HFFc6 (cell line): ENCODE results near the gene AP4E1. TPM values are rescaled to one million over a fixed set of nuclear protein-coding genes. Genes with fewer than 3 reads are reported as not detected.
"Not testable (repeated sequence)": the region's sequence is repeated elsewhere in the genome, so short reads cannot be mapped to it uniquely, and the experiment has no call there.

Experiments used
- DNase-seq: peaks from one replicate; pipeline ENCODE4 v3.0.0-alpha.2; 2018
- H3K27ac Mint-ChIP-seq: 2 replicates; pipeline ENCODE4 v1.8.0; 2020; ENCODE audit warnings: mild to moderate bottlenecking, mixed read lengths
- H3K27me3 Mint-ChIP-seq: 2 replicates; pipeline ENCODE4 v1.8.0; 2021; ENCODE audit warnings: mild to moderate bottlenecking, moderate library complexity, mixed read lengths; ENCODE audit not compliant: insufficient read depth
- H3K36me3 Mint-ChIP-seq: 2 replicates; pipeline ENCODE4 v1.8.0; 2021; ENCODE audit warnings: low read depth, mixed read lengths
- H3K4me1 Mint-ChIP-seq: 2 replicates; pipeline ENCODE4 v1.8.0; 2020; ENCODE audit warnings: low read depth, mixed read lengths
- H3K4me3 Mint-ChIP-seq: 2 replicates; pipeline ENCODE4 v1.8.0; 2020; ENCODE audit warnings: mild to moderate bottlenecking, moderate library complexity, mixed read lengths
- H3K9me3 Mint-ChIP-seq: 2 replicates; pipeline ENCODE4 v1.8.0; 2020; ENCODE audit warnings: mild to moderate bottlenecking, mixed read lengths
- CTCF ChIP-seq: fragments of 200-600 bp; sonication (generic); IDR thresholded peaks from 2 replicates; pipeline ENCODE4 v1.5.0; 2021; ENCODE audit warnings: antibody characterized with exemption, mild to moderate bottlenecking
- total RNA-seq, 6 experiments: library from RNA; stranded (reverse); fragmentation: NEBNext Ultra II Directional; extraction: Animal tissue kit (Norgen Biotek cat#: 25700); gene quantifications; 2 replicates in 1 of 6; 3 replicates in 5 of 6; pipeline ENCODE4 v1.2.3, GENCODE V29; 2021

AP4E1 gene
- total RNA-seq, 6 experiments from 2014 or later, result 14.3 to 17.5 (median 16.2) TPM

DNA sequence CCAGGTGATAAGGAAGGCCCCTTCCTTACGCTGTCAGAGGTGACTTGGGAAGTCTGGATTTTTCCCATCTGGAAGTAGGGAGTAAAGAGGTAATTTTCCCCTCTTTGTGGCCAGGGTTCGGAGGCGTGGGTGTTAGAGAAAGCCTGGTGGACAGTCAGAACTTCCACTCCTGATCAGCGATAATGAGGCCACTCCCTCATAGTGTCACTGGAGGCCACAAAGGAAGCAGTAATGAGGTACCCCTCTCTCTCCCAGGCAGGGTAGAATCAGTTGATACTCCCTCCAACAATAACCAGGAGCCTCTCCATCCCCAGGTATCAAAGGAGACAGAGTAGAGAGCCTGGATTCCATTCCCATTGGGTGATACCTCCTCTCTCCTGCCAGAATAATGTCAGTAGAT is 30.0 kb downstream of the AP4E1 start:
- H3K27me3 Mint-ChIP-seq, result no peaks in the 10 kb centered on the region
- H3K36me3 Mint-ChIP-seq, result peaks cover 20% of the 10 kb centered on the region
- peaks cover 21% of the 10 kb centered on the region for H3K4me1 Mint-ChIP-seq
- no peak for DNase-seq
- no peak for TF ChIP-seq CTCF
- H3K9me3 Mint-ChIP-seq, result no peaks in the 10 kb centered on the region
- H3K27ac Mint-ChIP-seq, result no peak overlapping the region
- no peak overlapping the region for H3K4me3 Mint-ChIP-seq

DNA sequence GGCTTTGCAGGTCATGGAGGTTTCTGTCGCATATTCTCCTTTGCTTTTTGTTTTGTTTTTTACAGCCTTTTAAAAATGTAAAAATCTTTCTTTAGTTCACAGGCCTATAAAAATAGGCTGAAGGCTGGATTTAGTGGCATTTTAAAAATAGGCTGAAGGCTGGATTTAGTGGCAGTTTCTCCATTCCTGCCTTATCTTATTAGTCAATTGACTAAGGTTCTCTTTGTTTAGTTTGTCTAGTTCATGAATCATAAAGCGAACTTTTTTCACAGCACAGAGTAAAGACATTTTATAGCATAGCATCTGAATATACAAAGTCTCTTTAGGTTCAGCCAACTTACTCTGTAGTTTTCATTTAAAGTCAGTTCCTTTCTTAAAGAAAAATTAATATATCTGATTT is 31.4 kb downstream of the AP4E1 start:
- peaks cover 35% of the 10 kb centered on the region for H3K4me1 Mint-ChIP-seq
- H3K4me3 Mint-ChIP-seq, result no peak overlapping the region; the same call in 1 of the 2 replicates

GRCh38 chr15:50940506-50940905 is 32.0 kb downstream of the AP4E1 start:
- TF ChIP-seq CTCF, result no peak
- H3K36me3 Mint-ChIP-seq, result peaks cover 40% of the 10 kb centered on the region
- peak; percentile 4 for DNase-seq
- no peaks in the 10 kb centered on the region for H3K9me3 Mint-ChIP-seq
- H3K27ac Mint-ChIP-seq, result peak overlapping the region; percentile 32
- peaks cover 41% of the 10 kb centered on the region for H3K4me1 Mint-ChIP-seq
- H3K27me3 Mint-ChIP-seq, result peaks cover 2% of the 10 kb centered on the region; the same call in 1 of the 2 replicates
- no peak overlapping the region for H3K4me3 Mint-ChIP-seq

More for the DNA sequence above, 31.4 kb downstream of the AP4E1 start:
- Mint-ChIP-seq H3K27ac (peak overlapping the region; percentile 32), H3K27me3 (peaks cover 2% of the 10 kb centered on the region; the same call in 1 of the 2 replicates), H3K36me3 (peaks cover 34% of the 10 kb centered on the region), H3K9me3 (no peaks in the 10 kb centered on the region)
- peak; percentile 42 for DNase-seq
- TF ChIP-seq CTCF, result no peak

DNA sequence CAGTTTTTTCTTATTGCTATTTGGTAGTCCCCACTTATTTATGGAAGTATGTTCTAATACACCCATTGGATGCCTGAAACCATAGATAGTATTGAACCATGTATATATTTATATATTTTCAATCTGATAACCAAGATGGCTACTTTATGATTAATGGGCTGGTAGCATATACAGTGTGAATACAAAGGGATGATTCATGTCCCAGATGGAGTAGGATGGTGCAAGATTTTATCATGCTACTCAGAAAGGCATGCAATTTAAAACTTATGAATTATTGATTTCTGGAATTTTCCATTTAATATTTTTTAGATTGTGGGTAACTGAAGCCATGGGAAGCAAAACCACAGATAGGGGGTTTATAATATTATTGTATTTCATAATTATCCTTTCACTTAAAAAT is 35.2 kb downstream of the AP4E1 start:
- Mint-ChIP-seq H3K4me3 (no peak overlapping the region), H3K4me1 (peaks cover 47% of the 10 kb centered on the region), H3K9me3 (no peaks in the 10 kb centered on the region), H3K27ac (no peak overlapping the region), H3K27me3 (peaks cover 2% of the 10 kb centered on the region; the same call in 1 of the 2 replicates), H3K36me3 (peaks cover 38% of the 10 kb centered on the region)
- DNase-seq, result no peak
- no peak for TF ChIP-seq CTCF

DNA sequence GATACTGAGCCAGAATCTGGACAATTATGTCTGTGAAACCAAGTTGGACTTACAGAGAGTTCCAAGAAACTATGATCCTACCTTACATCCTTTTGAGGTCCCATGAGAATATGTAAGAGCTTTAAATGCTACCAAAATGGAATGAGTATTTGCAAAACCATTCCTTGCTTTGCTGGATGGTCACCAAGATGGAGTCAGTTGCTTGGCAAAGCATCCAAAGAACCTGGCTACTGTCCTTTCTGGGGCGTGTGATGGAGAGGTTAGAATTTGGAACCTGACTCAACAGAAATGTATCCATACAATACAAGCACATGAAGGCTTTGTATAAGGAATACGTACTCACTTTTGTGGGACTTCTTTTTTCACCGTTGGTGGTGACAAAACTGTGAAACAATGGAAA is 36.2 kb downstream of the AP4E1 start:
- H3K4me3 Mint-ChIP-seq, result no peak overlapping the region
- peaks cover 39% of the 10 kb centered on the region for H3K36me3 Mint-ChIP-seq
- H3K4me1 Mint-ChIP-seq, result peaks cover 41% of the 10 kb centered on the region
- H3K9me3 Mint-ChIP-seq, result no peaks in the 10 kb centered on the region
- H3K27me3 Mint-ChIP-seq, result peaks cover 2% of the 10 kb centered on the region; the same call in 1 of the 2 replicates
- no peak for DNase-seq
- no peak overlapping the region for H3K27ac Mint-ChIP-seq
- no peak for TF ChIP-seq CTCF

DNA sequence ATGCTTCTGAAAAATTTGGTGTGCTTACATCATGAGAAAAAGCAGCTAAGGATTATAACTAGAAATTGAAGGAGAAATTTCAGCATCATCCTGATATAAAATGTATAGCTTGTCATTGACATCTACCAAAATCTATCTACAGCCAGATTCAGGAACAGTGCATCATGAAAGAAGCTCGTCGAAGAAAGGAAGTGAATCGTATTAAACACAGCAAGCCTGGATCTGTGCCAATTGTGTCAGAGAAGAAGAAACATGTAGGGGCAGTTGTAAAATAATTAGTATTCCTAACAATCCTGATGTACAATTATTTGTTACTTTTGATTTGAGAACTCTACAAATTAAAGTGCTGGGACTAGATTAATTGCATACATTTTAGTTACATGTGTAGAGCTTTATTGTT is 37.2 kb downstream of the AP4E1 start:
- no peak overlapping the region for H3K4me3 Mint-ChIP-seq
- TF ChIP-seq CTCF, result no peak
- no peak for DNase-seq
- H3K27me3 Mint-ChIP-seq, result peaks cover 2% of the 10 kb centered on the region; the same call in 1 of the 2 replicates
- peaks cover 50% of the 10 kb centered on the region for H3K36me3 Mint-ChIP-seq
- H3K9me3 Mint-ChIP-seq, result no peaks in the 10 kb centered on the region
- H3K4me1 Mint-ChIP-seq, result peaks cover 31% of the 10 kb centered on the region
- H3K27ac Mint-ChIP-seq, result no peak overlapping the region

GRCh38 chr15:50950745-50951144 is 42.3 kb downstream of the AP4E1 start:
- not testable (repeated sequence) for H3K27me3 Mint-ChIP-seq, H3K4me3 Mint-ChIP-seq, H3K9me3 Mint-ChIP-seq, DNase-seq, H3K27ac Mint-ChIP-seq
- Mint-ChIP-seq H3K4me1 (peaks cover 16% of the 10 kb centered on the region), H3K36me3 (peaks cover 52% of the 10 kb centered on the region)
